PC-9 (cell line): Measurements from ENCODE around the gene GPR45. TPM values are rescaled to one million over a fixed set of nuclear protein-coding genes. Genes with fewer than 3 reads are reported as not detected.

Experiments
- BruUV-seq: library from RNA; stranded (reverse); fragments of 400-500 nt; replicated peaks from 2 replicates; lab custom pipeline; 2021; lab: Mats Ljungman, UMichigan
- CTCF ChIA-PET: fragments of 300-600 bp; sonication (Branson Sonifier 250); formaldehyde crosslinking; loops from one replicate; lab custom pipeline; 2022; ENCODE audit warnings: antibody characterized with exemption; lab: Charles Lee
- POLR2A ChIA-PET: fragments of 300-600 bp; sonication (Branson Sonifier 250); formaldehyde crosslinking; loops from one replicate; lab custom pipeline; 2022; ENCODE audit warnings: antibody characterized with exemption; ENCODE audit not compliant: unreplicated experiment; lab: Charles Lee
- DNase-seq, 2 experiments: peaks; one replicate each; pipeline versions ENCODE4 v3.0.0 to v3.0.0-alpha.2; 2015 to 2022; ENCODE audit warnings: mixed read lengths in 1 of 2
- H2AFZ ChIP-seq: fragments of 200-600 bp; sonication (generic); 2 replicates; pipeline ENCODE4 v1.8.1; 2017; ENCODE audit warnings: antibody characterized with exemption
- H3F3A ChIP-seq: fragments of 200-600 bp; sonication (generic); 2 replicates; pipeline ENCODE4 v1.8.1; 2017; ENCODE audit warnings: antibody characterized with exemption, mild to moderate bottlenecking, low read depth; ENCODE audit not compliant: insufficient read depth
- H3K27ac ChIP-seq: fragments of 200-600 bp; sonication (generic); 2 replicates; pipeline ENCODE4 v1.6.1; 2016; ENCODE audit warnings: mixed run types
- H3K27me3 ChIP-seq: fragments of 200-600 bp; sonication (generic); 2 replicates; pipeline ENCODE4 v1.6.1; 2016; ENCODE audit warnings: low read depth, mixed run types; ENCODE audit not compliant: insufficient read depth
- H3K36me3 ChIP-seq: fragments of 200-600 bp; sonication (generic); 2 replicates; pipeline ENCODE4 v1.6.1; 2016; ENCODE audit warnings: low read depth, mixed run types
- H3K4me1 ChIP-seq: fragments of 200-600 bp; sonication (generic); replicated peaks from 2 replicates; pipeline ENCODE4 v1.6.1; 2016; ENCODE audit warnings: mixed run types; ENCODE audit not compliant: insufficient read depth
- H3K4me2 ChIP-seq: fragments of 200-600 bp; sonication (generic); 2 replicates; pipeline ENCODE4 v1.6.1; 2017; ENCODE audit warnings: mixed run types
- H3K4me3 ChIP-seq: fragments of 200-600 bp; sonication (generic); 2 replicates; pipeline ENCODE4 v1.6.1; 2016; ENCODE audit warnings: mixed run types
- H3K79me2 ChIP-seq: fragments of 200-600 bp; sonication (generic); 2 replicates; pipeline ENCODE4 v1.6.1; 2017; ENCODE audit warnings: low read depth, mixed run types
- H3K9me2 ChIP-seq: fragments of 200-600 bp; sonication (generic); 2 replicates; pipeline ENCODE4 v1.8.1; 2017; ENCODE audit warnings: mild to moderate bottlenecking; ENCODE audit not compliant: insufficient read depth
- H3K9me3 ChIP-seq: fragments of 200-600 bp; sonication (generic); 2 replicates; pipeline ENCODE4 v1.8.1; 2016; ENCODE audit warnings: low read depth; ENCODE audit not compliant: insufficient read depth
- H4K20me1 ChIP-seq: fragments of 200-600 bp; sonication (generic); 2 replicates; pipeline ENCODE4 v1.8.1; 2017; ENCODE audit not compliant: insufficient read depth
- CTCF ChIP-seq: fragments of 200-600 bp; sonication (generic); conservative IDR thresholded peaks from 2 replicates; pipeline ENCODE4 v1.6.1; 2017; ENCODE audit warnings: mixed run types, antibody characterized with exemption, mild to moderate bottlenecking, moderate library complexity
- EZH2 ChIP-seq: fragments of 200-600 bp; sonication (generic); IDR thresholded peaks from 2 replicates; pipeline ENCODE4 v1.8.0; 2017; ENCODE audit warnings: antibody characterized with exemption, low read depth
- intact Hi-C: fragments of 100-400 bp; cut with micrococcal nuclease; formaldehyde crosslinking; loops from one replicate; pipeline ENCODE4 v1.10.0; 2022; ENCODE audit not compliant: unreplicated experiment
- total RNA-seq: library from RNA; stranded (reverse); gene quantifications from 2 replicates; pipeline ENCODE4 v1.2.3, GENCODE V29; 2021

Gene GPR45
- total RNA-seq, 1 experiment from 2014 or later, result not detected

GRCh38 chr2:105215586-105216192 is 25.9 kb upstream of the GPR45 start:
- no peak for DNase-seq
- Histone ChIP-seq H4K20me1 (no peaks in the 10 kb centered on the region), H3K4me3 (no peak overlapping the region), H3F3A (no peaks in the 10 kb centered on the region), H3K4me2 (no peak overlapping the region), H3K36me3 (no peaks in the 10 kb centered on the region), H3K9me3 (no peaks in the 10 kb centered on the region), H3K79me2 (no peaks in the 10 kb centered on the region), H3K9me2 (no peaks in the 10 kb centered on the region), H2AFZ (no peak overlapping the region), H3K4me1 (no peaks in the 10 kb centered on the region), H3K27ac (no peak overlapping the region), H3K27me3 (peaks cover 62% of the 10 kb centered on the region)
- ChIA-PET CTCF (no interaction called here), POLR2A (no interaction called here)
- intact Hi-C loops, result no loop called here
- TF ChIP-seq EZH2 (no peak), CTCF (no peak)
- BruUV-seq, result no TSS peak

- Histone ChIP-seq H3K36me3 (no peaks in the 10 kb centered on the region), H2AFZ (no peak overlapping the region), H3K27me3 (peaks cover 100% of the 10 kb centered on the region), H3K27ac (no peak overlapping the region), H3K4me1 (no peaks in the 10 kb centered on the region), H3K4me3 (no peak overlapping the region), H3F3A (no peaks in the 10 kb centered on the region), H3K79me2 (no peaks in the 10 kb centered on the region), H4K20me1 (no peaks in the 10 kb centered on the region), H3K4me2 (no peak overlapping the region), H3K9me3 (no peaks in the 10 kb centered on the region), H3K9me2 (no peaks in the 10 kb centered on the region)
- ChIA-PET CTCF (no interaction called here), POLR2A (no interaction called here)
- intact Hi-C loops, result no loop called here
- no peak for TF ChIP-seq EZH2
- TF ChIP-seq CTCF, result no peak
- BruUV-seq, result no TSS peak
- DNase-seq, result no peak
These were observed 20.9 kb upstream of the GPR45 start for GRCh38 chr2:105220604-105221003.

GRCh38 chr2:105224444-105224843 is 17.1 kb upstream of the GPR45 start:
- Histone ChIP-seq H4K20me1 (no peaks in the 10 kb centered on the region), H3K27me3 (peaks cover 94% of the 10 kb centered on the region), H3K27ac (no peak overlapping the region), H2AFZ (no peak overlapping the region), H3K4me1 (no peaks in the 10 kb centered on the region), H3F3A (no peaks in the 10 kb centered on the region), H3K79me2 (no peaks in the 10 kb centered on the region), H3K36me3 (no peaks in the 10 kb centered on the region), H3K4me3 (no peak overlapping the region), H3K4me2 (no peak overlapping the region), H3K9me3 (no peaks in the 10 kb centered on the region), H3K9me2 (no peaks in the 10 kb centered on the region)
- no peak for DNase-seq
- POLR2A ChIA-PET, result no interaction called here
- TF ChIP-seq EZH2 (no peak), CTCF (no peak)
- intact Hi-C loops, result no loop called here
- no TSS peak for BruUV-seq
- CTCF ChIA-PET, result no interaction called here
